ENCODE results near the gene REXO1. TPM values are rescaled to one million over a fixed set of nuclear protein-coding genes. Genes with fewer than 3 reads are reported as not detected.
A peak's percentile ranks its signal among the peaks of the same experiment; 100 is the strongest.

REXO1 gene
- total RNA-seq, 1 experiment from 2014 or later: 25.8 TPM

DNA sequence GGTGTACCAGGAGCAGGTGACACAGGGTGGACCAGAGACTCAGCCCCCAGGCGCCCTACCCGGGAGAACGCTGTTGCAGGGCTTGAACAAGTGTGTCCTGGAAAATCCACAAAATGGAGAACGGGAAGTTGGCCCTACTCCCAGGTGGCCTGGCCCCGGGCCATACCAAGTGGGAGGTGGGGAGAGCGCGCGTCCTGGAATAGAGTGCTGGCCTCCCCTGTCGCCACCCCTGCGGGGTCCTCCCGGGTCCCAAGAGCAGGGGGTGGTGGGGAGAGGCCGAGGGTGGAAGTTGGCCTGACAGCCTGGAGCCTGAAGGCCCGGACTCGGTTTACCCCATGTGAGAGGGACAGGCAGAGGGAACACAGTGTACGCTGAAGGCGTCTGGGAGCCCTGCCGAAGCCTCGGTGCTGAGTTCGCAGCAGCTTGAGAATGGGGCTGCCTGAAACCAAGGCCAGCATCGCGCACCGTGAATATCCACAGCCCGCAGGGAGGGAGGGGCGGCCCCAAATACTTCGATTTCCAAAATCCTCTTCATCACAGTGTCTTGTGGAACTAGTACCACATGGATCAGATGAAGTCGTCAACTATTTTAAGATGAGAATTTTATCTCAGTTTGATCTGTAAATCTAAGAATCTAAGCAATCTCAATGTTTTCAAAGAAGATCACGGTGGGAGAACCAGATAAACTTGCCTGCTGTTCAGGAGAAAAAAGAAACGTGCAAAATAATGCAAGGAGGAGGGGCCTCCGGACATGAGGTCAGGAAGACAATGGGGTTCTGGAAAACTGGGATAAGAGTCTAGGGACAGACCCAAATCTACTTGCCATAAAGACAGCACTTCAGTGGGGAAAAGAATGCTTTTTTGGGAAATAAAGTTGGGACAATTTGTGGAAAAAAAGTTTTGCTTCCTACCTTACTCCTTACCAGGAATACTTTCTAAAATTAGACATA, 25.5 kb upstream of the REXO1 start:
- Histone ChIP-seq H4K20me1 (ENCODE audit: insufficient read depth) (no peaks in the 10 kb centered on the region), H3K9me2 (ENCODE audit: insufficient read depth) (no peaks in the 10 kb centered on the region), H2AFZ (no peak overlapping the region), H3K4me2 (peak overlapping the region; percentile 97), H3F3A (ENCODE audit: insufficient read depth, low read depth) (peaks cover 4% of the 10 kb centered on the region; the same call in 1 of the 2 replicates), H3K79me2 (ENCODE audit: low read depth) (peaks cover 38% of the 10 kb centered on the region), H3K4me1 (replicated peaks; ENCODE audit: insufficient read depth) (peaks cover 9% of the 10 kb centered on the region), H3K9me3 (ENCODE audit: insufficient read depth, low read depth) (no peaks in the 10 kb centered on the region), H3K36me3 (ENCODE audit: low read depth) (no peaks in the 10 kb centered on the region), H3K27ac (0 out of 2 replicates have a peak overlapping the region, but pooled peaks have one; percentile 23), H3K4me3 (peak overlapping the region; percentile 77; the same call in 1 of the 2 replicates), H3K27me3 (ENCODE audit: insufficient read depth, low read depth) (no peaks in the 10 kb centered on the region)
- no TSS peak for BruUV-seq (replicated peaks)
- ChIA-PET POLR2A (ENCODE audit: unreplicated experiment) (interaction anchor here (0.6 kb wide), 1 partner anchor 383 kb away, joined by 9 read pairs; no protein-coding TSS in a partner anchor), CTCF (no interaction called here)
- intact Hi-C loops (cut with micrococcal nuclease; ENCODE audit: unreplicated experiment): no loop called here
- no peak for DNase-seq
- TF ChIP-seq, protein P1, sequence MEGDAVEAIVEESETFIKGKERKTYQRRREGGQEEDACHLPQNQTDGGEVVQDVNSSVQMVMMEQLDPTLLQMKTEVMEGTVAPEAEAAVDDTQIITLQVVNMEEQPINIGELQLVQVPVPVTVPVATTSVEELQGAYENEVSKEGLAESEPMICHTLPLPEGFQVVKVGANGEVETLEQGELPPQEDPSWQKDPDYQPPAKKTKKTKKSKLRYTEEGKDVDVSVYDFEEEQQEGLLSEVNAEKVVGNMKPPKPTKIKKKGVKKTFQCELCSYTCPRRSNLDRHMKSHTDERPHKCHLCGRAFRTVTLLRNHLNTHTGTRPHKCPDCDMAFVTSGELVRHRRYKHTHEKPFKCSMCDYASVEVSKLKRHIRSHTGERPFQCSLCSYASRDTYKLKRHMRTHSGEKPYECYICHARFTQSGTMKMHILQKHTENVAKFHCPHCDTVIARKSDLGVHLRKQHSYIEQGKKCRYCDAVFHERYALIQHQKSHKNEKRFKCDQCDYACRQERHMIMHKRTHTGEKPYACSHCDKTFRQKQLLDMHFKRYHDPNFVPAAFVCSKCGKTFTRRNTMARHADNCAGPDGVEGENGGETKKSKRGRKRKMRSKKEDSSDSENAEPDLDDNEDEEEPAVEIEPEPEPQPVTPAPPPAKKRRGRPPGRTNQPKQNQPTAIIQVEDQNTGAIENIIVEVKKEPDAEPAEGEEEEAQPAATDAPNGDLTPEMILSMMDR (conservative IDR thresholded peaks at IDR 0.05): no peak
- TF ChIP-seq EZH2 (IDR thresholded peaks at IDR 0.05; ENCODE audit: low read depth): no peak

DNA sequence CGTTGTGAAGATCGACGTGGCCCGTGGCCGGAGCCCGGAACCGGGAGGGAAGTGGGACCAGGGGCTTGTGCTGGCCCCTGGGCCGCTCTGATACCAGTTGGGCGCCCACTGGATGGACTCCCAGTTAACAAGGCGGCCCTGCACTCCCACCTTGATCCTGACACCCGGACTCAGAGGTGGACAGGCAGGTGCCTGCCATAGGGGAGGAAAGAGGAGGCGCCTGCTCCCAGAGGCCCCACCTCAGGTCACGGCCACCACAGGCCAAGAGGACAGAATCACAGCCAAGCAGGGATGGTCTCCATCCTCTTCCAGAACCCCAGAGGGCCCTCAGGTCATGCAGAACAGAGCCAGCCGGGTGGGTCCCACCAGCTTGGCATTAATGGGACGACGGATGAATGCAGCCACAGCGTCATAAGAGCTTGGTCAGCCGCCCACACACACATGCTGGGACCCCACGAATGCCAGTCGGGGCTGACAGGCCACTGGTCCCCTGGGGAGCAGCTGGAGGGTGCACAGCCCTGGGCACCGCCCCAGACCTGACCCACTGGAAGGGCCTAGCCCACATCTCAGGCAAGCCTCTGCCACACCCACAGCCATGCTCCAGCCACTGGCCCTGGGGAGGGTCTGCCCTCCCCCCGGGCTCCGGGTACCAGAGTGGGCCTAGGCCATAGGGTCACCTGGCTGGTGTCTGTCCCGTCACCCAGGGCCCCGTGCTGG, 24.7 kb upstream of the REXO1 start:
- POLR2A ChIA-PET (ENCODE audit: unreplicated experiment): no interaction called here
- no peak for DNase-seq
- Histone ChIP-seq H3K4me1 (replicated peaks; ENCODE audit: insufficient read depth) (peaks cover 9% of the 10 kb centered on the region), H3K4me3 (no peak overlapping the region), H3K9me3 (ENCODE audit: insufficient read depth, low read depth) (no peaks in the 10 kb centered on the region), H3K27ac (no peak overlapping the region), H3K79me2 (ENCODE audit: low read depth) (peaks cover 38% of the 10 kb centered on the region), H3K27me3 (ENCODE audit: insufficient read depth, low read depth) (no peaks in the 10 kb centered on the region), H3F3A (ENCODE audit: insufficient read depth, low read depth) (peaks cover 4% of the 10 kb centered on the region; the same call in 1 of the 2 replicates), H2AFZ (no peak overlapping the region), H3K9me2 (ENCODE audit: insufficient read depth) (no peaks in the 10 kb centered on the region), H3K36me3 (ENCODE audit: low read depth) (no peaks in the 10 kb centered on the region), H3K4me2 (no peak overlapping the region), H4K20me1 (ENCODE audit: insufficient read depth) (no peaks in the 10 kb centered on the region)
- CTCF ChIA-PET: no interaction called here
- BruUV-seq (replicated peaks): no TSS peak
- TF ChIP-seq EZH2 (IDR thresholded peaks at IDR 0.05; ENCODE audit: low read depth): no peak
- TF ChIP-seq, protein P1 (conservative IDR thresholded peaks at IDR 0.05): no peak
- intact Hi-C loops (cut with micrococcal nuclease; ENCODE audit: unreplicated experiment): no loop called here

DNA sequence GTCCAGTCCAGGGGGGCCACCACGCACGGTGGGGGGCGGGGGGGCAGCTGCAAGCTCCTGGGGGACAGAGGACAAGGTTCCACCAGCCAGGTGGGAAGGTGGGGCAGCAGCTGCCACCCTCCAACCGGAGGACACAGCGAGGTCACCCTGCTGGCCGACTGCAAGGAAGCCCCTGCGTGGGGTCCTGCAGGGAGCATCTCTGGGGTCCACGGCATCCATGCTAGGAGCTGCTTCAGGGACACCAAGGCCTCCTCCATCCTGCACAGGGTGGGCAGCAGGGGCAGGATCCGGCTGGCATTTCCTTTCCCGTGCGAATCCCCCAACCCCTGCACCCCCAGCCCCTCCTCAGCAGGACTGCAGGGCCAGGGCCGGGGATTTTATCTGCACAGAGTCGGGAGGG, 23.3 kb upstream of the REXO1 start:
- no peak for DNase-seq
- Histone ChIP-seq H3K4me1 (replicated peaks; ENCODE audit: insufficient read depth) (peaks cover 9% of the 10 kb centered on the region), H2AFZ (no peak overlapping the region), H3K36me3 (ENCODE audit: low read depth) (no peaks in the 10 kb centered on the region), H3K27ac (no peak overlapping the region), H3K9me2 (ENCODE audit: insufficient read depth) (no peaks in the 10 kb centered on the region), H4K20me1 (ENCODE audit: insufficient read depth) (no peaks in the 10 kb centered on the region; the same call in 1 of the 2 replicates), H3K27me3 (ENCODE audit: insufficient read depth, low read depth) (no peaks in the 10 kb centered on the region), H3K4me2 (no peak overlapping the region), H3K79me2 (ENCODE audit: low read depth) (peaks cover 38% of the 10 kb centered on the region), H3K4me3 (no peak overlapping the region), H3F3A (ENCODE audit: insufficient read depth, low read depth) (peaks cover 4% of the 10 kb centered on the region; the same call in 1 of the 2 replicates), H3K9me3 (ENCODE audit: insufficient read depth, low read depth) (no peaks in the 10 kb centered on the region)
- POLR2A ChIA-PET (ENCODE audit: unreplicated experiment): no interaction called here
- no TSS peak for BruUV-seq (replicated peaks)
- CTCF ChIA-PET: no interaction called here
- intact Hi-C loops (cut with micrococcal nuclease; ENCODE audit: unreplicated experiment): no loop called here
- TF ChIP-seq, protein P1 (conservative IDR thresholded peaks at IDR 0.05): no peak
- TF ChIP-seq EZH2 (IDR thresholded peaks at IDR 0.05; ENCODE audit: low read depth): no peak

Data from PC-9 (cell line).